ENCODE measurements around the gene FH.

DNA sequence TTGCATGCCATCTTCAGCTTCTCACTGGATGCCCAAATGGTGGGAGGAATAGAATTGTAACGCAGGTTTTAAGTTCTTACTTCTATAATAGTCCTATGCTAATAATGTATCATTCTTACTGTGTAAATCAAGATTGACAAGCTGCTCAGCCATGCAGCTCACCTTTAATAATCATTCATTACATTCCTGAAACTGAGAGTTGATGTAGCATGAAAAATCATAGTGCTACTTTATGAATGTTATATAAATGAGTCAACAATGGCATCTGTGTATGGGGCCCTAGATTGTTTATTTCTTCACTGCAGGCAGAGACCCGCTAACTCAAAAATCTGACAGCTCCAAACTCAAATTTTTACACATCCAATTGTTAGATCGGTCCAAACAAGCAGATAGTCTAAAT lies 34.4 kb downstream of the FH start:
- TF ChIP-seq SUZ12 (IDR thresholded peaks at IDR 0.05; ENCODE audit: unreplicated experiment) = no peak
- TF ChIP-seq EP300 (IDR thresholded peaks at IDR 0.05; ENCODE audit: borderline replicate concordance in 1 of 2, control insufficient read depth in 1 of 2, low read depth in 2 of 2, low read length in 2 of 2) = no peak
- TF ChIP-seq, protein P1, sequence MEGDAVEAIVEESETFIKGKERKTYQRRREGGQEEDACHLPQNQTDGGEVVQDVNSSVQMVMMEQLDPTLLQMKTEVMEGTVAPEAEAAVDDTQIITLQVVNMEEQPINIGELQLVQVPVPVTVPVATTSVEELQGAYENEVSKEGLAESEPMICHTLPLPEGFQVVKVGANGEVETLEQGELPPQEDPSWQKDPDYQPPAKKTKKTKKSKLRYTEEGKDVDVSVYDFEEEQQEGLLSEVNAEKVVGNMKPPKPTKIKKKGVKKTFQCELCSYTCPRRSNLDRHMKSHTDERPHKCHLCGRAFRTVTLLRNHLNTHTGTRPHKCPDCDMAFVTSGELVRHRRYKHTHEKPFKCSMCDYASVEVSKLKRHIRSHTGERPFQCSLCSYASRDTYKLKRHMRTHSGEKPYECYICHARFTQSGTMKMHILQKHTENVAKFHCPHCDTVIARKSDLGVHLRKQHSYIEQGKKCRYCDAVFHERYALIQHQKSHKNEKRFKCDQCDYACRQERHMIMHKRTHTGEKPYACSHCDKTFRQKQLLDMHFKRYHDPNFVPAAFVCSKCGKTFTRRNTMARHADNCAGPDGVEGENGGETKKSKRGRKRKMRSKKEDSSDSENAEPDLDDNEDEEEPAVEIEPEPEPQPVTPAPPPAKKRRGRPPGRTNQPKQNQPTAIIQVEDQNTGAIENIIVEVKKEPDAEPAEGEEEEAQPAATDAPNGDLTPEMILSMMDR (IDR thresholded peaks at IDR 0.05 in 2 of 3, conservative IDR thresholded peaks at IDR 0.05 in 1 of 3; ENCODE audit: control insufficient read depth in 2 of 3, extremely low read depth in 1 of 3, insufficient read depth in 1 of 3, low read depth in 3 of 3, low read length in 3 of 3) = no peak
- TF ChIP-seq, protein P2, sequence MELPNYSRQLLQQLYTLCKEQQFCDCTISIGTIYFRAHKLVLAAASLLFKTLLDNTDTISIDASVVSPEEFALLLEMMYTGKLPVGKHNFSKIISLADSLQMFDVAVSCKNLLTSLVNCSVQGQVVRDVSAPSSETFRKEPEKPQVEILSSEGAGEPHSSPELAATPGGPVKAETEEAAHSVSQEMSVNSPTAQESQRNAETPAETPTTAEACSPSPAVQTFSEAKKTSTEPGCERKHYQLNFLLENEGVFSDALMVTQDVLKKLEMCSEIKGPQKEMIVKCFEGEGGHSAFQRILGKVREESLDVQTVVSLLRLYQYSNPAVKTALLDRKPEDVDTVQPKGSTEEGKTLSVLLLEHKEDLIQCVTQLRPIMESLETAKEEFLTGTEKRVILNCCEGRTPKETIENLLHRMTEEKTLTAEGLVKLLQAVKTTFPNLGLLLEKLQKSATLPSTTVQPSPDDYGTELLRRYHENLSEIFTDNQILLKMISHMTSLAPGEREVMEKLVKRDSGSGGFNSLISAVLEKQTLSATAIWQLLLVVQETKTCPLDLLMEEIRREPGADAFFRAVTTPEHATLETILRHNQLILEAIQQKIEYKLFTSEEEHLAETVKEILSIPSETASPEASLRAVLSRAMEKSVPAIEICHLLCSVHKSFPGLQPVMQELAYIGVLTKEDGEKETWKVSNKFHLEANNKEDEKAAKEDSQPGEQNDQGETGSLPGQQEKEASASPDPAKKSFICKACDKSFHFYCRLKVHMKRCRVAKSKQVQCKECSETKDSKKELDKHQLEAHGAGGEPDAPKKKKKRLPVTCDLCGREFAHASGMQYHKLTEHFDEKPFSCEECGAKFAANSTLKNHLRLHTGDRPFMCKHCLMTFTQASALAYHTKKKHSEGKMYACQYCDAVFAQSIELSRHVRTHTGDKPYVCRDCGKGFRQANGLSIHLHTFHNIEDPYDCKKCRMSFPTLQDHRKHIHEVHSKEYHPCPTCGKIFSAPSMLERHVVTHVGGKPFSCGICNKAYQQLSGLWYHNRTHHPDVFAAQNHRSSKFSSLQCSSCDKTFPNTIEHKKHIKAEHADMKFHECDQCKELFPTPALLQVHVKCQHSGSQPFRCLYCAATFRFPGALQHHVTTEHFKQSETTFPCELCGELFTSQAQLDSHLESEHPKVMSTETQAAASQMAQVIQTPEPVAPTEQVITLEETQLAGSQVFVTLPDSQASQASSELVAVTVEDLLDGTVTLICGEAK (IDR thresholded peaks at IDR 0.05; ENCODE audit: borderline replicate concordance) = no peak
